Uterus (tissue), 2 donors: ENCODE data around the gene WDR19.
"Not testable (repeated sequence)": the region's sequence is repeated elsewhere in the genome, so short reads cannot be mapped to it uniquely, and the experiment has no call there.

ENCODE experiments used
- POLR2A ChIP-seq, 2 donors: fragments of 450-650 bp; IDR thresholded peaks; one replicate each; pipeline ENCODE4 v1.6.1; 2016; ENCODE audit warnings: antibody characterized with exemption in 2 of 2, mild to moderate bottlenecking in 1 of 2, moderate library complexity in 1 of 2
- TF ChIP-seq, protein P1 (sequence below), 4 experiments: fragments of 200-600 bp in 2 of 4; fragments of 450-650 bp in 2 of 4; sonication (generic) in 2 of 4; IDR thresholded peaks; one replicate each; pipeline ENCODE4 v1.5.1; 2016 to 2019; ENCODE audit warnings: antibody characterized with exemption in 4 of 4, mild to moderate bottlenecking in 2 of 4, moderate library complexity in 1 of 4

DNA sequence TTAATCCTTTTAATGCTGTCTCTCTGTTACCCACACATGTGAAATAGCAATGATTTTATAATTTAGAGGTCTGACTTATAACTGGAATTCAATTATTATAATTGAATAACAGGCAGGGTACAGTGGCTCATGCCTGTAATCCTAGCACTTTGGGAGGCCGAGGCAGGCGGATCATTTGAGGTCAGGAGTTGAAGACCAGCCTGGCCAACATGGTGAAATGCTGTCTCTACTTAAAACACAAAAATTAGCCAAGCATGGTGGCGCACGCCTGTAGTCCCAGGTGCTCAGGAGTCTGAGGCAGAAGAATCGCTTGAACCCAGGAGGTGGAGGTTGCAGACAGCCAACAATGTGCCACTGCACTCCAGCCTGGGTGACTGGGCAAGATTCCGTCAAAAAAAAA, 95.3 kb downstream of the WDR19 start:
- not testable (repeated sequence) for TF ChIP-seq POLR2A (IDR thresholded peaks at IDR 0.05)
- TF ChIP-seq, protein P1, sequence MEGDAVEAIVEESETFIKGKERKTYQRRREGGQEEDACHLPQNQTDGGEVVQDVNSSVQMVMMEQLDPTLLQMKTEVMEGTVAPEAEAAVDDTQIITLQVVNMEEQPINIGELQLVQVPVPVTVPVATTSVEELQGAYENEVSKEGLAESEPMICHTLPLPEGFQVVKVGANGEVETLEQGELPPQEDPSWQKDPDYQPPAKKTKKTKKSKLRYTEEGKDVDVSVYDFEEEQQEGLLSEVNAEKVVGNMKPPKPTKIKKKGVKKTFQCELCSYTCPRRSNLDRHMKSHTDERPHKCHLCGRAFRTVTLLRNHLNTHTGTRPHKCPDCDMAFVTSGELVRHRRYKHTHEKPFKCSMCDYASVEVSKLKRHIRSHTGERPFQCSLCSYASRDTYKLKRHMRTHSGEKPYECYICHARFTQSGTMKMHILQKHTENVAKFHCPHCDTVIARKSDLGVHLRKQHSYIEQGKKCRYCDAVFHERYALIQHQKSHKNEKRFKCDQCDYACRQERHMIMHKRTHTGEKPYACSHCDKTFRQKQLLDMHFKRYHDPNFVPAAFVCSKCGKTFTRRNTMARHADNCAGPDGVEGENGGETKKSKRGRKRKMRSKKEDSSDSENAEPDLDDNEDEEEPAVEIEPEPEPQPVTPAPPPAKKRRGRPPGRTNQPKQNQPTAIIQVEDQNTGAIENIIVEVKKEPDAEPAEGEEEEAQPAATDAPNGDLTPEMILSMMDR (IDR thresholded peaks at IDR 0.05) = not testable (repeated sequence)
